Coronary artery (tissue), 2 donors: ENCODE data around the gene LPP.

Experiments
- DNase-seq: peaks from one replicate; pipeline ENCODE4 v3.0.0-alpha.2; 2017; ENCODE audit warnings: low spot score
- H3K27ac ChIP-seq, 2 donors: fragments of 200-600 bp; sonication (generic); one replicate each; pipeline ENCODE4 v1.5.1; 2016 to 2019
- H3K4me3 ChIP-seq: fragments of 200-600 bp; sonication (generic); 2 replicates; pipeline ENCODE4 v1.5.1; 2016; ENCODE audit warnings: mild to moderate bottlenecking, moderate library complexity
- TF ChIP-seq, protein P1 (sequence below): fragments of 200-600 bp; sonication (generic); IDR thresholded peaks from one replicate; pipeline ENCODE4 v1.5.1; 2019; ENCODE audit warnings: antibody characterized with exemption

The LPP gene

DNA sequence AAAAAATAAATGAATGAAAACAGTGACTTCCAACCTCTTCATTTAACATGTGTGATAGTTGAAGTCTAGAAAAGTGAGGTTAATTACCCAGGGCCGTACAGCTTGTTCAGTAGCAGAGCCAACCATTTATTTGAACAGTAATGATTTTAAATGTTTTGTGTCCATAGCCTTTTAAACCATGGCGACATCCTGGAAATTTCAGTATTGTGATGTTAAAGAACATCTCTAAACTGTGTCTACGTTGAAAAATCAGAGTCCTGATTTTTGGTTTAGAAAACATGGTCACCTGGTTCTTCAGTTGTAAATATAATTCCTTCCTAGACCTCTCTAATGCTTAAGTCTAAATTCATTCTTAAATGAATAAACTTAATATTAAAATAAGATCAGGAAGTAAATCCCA, 14.2 kb downstream of the LPP start:
- TF ChIP-seq, protein P1, sequence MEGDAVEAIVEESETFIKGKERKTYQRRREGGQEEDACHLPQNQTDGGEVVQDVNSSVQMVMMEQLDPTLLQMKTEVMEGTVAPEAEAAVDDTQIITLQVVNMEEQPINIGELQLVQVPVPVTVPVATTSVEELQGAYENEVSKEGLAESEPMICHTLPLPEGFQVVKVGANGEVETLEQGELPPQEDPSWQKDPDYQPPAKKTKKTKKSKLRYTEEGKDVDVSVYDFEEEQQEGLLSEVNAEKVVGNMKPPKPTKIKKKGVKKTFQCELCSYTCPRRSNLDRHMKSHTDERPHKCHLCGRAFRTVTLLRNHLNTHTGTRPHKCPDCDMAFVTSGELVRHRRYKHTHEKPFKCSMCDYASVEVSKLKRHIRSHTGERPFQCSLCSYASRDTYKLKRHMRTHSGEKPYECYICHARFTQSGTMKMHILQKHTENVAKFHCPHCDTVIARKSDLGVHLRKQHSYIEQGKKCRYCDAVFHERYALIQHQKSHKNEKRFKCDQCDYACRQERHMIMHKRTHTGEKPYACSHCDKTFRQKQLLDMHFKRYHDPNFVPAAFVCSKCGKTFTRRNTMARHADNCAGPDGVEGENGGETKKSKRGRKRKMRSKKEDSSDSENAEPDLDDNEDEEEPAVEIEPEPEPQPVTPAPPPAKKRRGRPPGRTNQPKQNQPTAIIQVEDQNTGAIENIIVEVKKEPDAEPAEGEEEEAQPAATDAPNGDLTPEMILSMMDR, result no peak
- Histone ChIP-seq H3K27ac (no peak overlapping the region), H3K4me3 (no peak overlapping the region)
- no peak for DNase-seq

GRCh38 chr3:188168648-188169047, 14.7 kb downstream of the LPP start:
- Histone ChIP-seq H3K4me3 (no peak overlapping the region), H3K27ac (peak overlapping the region in 1 of 2 donors; percentile 57)
- DNase-seq, result no peak
- TF ChIP-seq, protein P1, result no peak

DNA sequence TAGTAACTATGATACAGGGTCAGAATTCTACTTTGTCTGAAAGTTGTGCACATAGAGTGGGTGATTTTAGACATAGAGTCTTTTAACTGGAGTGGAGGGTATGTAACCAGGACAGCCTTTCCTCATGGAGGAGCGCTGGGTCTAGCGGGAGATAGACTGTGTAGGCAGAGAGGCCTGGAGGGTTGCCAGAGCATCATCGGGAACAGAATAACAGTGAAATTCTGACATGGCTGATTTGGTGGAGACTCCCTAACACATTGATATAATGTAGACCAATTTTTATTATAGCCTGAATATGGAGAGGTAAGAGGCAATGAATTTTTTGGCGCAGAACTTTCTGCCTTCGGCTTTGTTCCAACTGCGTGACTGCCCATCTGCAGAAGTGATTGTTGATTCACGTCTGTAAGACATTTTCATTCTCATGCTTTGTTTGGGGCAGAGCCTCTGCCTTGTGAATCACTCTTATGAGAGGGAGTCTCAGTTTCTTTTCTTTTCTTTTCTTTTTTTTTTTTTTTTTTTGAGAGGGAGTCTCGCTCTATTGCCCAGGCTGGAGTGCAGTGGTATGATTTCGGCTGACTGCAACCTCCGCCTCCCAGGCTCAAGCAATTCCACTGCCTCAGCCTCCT, 16.0 kb downstream of the LPP start:
- TF ChIP-seq, protein P1, result no peak
- no peak for DNase-seq
- Histone ChIP-seq H3K27ac (peak overlapping the region; percentile 57 to 81), H3K4me3 (peak overlapping the region; percentile 26)

GRCh38 chr3:188170461-188171459, 16.8 kb downstream of the LPP start:
- H3K4me3 ChIP-seq, result no peak overlapping the region
- peak overlapping the region; percentile 49 to 81 for H3K27ac ChIP-seq
- TF ChIP-seq, protein P1, result no peak
- no peak for DNase-seq

DNA sequence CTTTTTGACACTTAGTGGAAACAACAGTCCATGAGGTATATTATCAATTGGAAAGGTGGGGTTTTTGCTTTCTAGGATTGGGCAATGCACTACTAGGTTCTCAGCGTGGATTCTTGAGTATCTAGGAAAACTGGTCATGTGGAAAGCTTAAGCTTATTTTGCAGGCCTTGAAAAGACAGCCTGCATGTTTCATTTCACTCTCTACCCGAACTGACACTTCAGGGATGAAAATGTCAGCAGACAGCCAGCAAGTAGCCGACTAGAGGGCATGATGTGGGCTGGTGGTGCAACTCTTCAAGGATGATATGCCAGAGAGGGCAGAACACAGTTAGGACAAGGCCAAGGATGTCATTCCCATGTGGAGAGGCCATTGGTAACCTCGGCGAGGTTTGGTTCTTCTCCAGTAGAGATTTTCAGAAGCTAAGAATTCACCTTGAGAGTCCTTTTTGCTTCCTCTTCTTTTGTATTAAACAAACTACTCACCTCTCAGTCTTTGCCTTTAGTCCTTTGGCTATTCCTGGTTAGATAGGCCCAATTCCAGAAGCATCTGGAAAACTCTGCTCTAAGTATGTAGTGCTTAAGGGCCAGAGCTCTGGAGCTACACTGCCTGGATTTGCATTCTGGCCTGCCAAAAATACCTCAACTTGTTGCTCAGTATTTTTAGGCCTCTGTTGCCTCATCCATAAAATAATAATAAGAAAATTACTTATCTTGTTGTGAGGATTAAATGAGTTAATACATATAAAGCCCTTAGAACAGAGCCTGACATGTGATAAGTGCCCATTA, 17.9 kb downstream of the LPP start:
- TF ChIP-seq, protein P1, result no peak
- no peak for DNase-seq
- Histone ChIP-seq H3K27ac (peak overlapping the region; percentile 49 to 81), H3K4me3 (no peak overlapping the region)

- DNase-seq, result no peak
- TF ChIP-seq, protein P1, result no peak
- Histone ChIP-seq H3K4me3 (no peak overlapping the region), H3K27ac (peak overlapping the region; percentile 16 to 69)
These were observed 20.5 kb downstream of the LPP start for GRCh38 chr3:188174317-188175044.
